K562 (cell line): ENCODE measurements around the gene PUM1. TPM values are rescaled to one million over a fixed set of nuclear protein-coding genes. Genes with fewer than 3 reads are reported as not detected.
A peak's percentile ranks its signal among the peaks of the same experiment; 100 is the strongest.

Experiments
- ATAC-seq: fragments of 200-7000 bp; cut with Tn5 transposase; 3 replicates; pipeline ENCODE4 v1.9.1; 2020; ENCODE audit warnings: moderate library complexity
- BruUV-seq: library from RNA; stranded (reverse); fragments of 400-500 nt; replicated peaks from 2 replicates; lab custom pipeline; 2021; lab: Mats Ljungman, UMichigan
- CTCF ChIA-PET: fragments of 300-600 bp; formaldehyde crosslinking; extraction: SDS; loops from one replicate; lab custom pipeline; 2021; ENCODE audit warnings: low intra/inter-chr PET ratio; lab: Yijun Ruan, JAX
- POLR2A ChIA-PET: fragments of 300-600, 350-650 bp; sonication (Branson Sonifier 250); formaldehyde crosslinking; extraction: SDS; loops from one replicate; lab custom pipeline; 2021; ENCODE audit warnings: antibody characterized with exemption, inconsistent platforms; lab: Yijun Ruan, JAX
- DNase-seq, 4 experiments: peaks; one replicate each; pipeline versions ENCODE4 v3.0.0 to v3.0.0-alpha.2; 2011 to 2018; ENCODE audit warnings: low spot score in 3 of 4, mixed read lengths in 3 of 4; ENCODE audit errors: extremely low read depth in 1 of 4
- FAIRE-seq: peaks from 2 replicates; lab custom pipeline; 2011; peaks lifted over from hg19 to GRCh38; lab: Jason Lieb, UNC
- H2AFZ ChIP-seq: 2 replicates; pipeline ENCODE4 v1.6.0; 2011; ENCODE audit warnings: low read depth, low read length, control low read depth, inconsistent platforms
- H3K27ac ChIP-seq: fragments of 200-600 bp; 3 replicates; pipeline ENCODE4 v1.8.0; 2011; ENCODE audit warnings: low read depth, mild to moderate bottlenecking, control low read depth, inconsistent platforms, low read length, moderate library complexity, mixed read lengths; ENCODE audit errors: extremely low read depth
- H3K27me3 ChIP-seq, 2 experiments: fragments of 300-600 bp in 1 of 2; 2 replicates in 1 of 2; 3 replicates in 1 of 2; pipeline versions ENCODE4 v1.6.0 to v1.8.0; 2011; ENCODE audit warnings: inconsistent platforms in 2 of 2, low read length in 2 of 2, mild to moderate bottlenecking in 1 of 2, mixed read lengths in 1 of 2, moderate library complexity in 1 of 2; ENCODE audit not compliant: control insufficient read depth in 2 of 2, insufficient read depth in 2 of 2
- H3K36me3 ChIP-seq: fragments of 300-600 bp; 3 replicates; pipeline ENCODE4 v1.8.0; 2011; ENCODE audit warnings: mild to moderate bottlenecking, low read length, inconsistent platforms; ENCODE audit not compliant: control insufficient read depth, insufficient read depth
- H3K4me1 ChIP-seq, 2 experiments: fragments of 200-600 bp in 1 of 2; replicated peaks in 1 of 2; 2 replicates in 1 of 2; 3 replicates in 1 of 2; pipeline versions ENCODE4 v1.5.1 to v1.8.0; 2011; ENCODE audit warnings: inconsistent platforms in 2 of 2, low read length in 2 of 2, mild to moderate bottlenecking in 1 of 2, mixed read lengths in 1 of 2, moderate library complexity in 1 of 2; ENCODE audit not compliant: control insufficient read depth in 2 of 2, insufficient read depth in 2 of 2
- H3K4me2 ChIP-seq: 2 replicates; pipeline ENCODE4 v1.6.1; 2011; ENCODE audit warnings: low read length, control low read depth, inconsistent platforms, mixed read lengths; ENCODE audit not compliant: insufficient read depth
- H3K4me3 ChIP-seq: fragments of 200-600 bp; sonication (generic), shearing (Covaris generic); 2 replicates; pipeline ENCODE4 v1.5.1; 2016; ENCODE audit warnings: control low read depth, inconsistent platforms
- H3K79me2 ChIP-seq: fragments of 200-600 bp; 3 replicates; pipeline ENCODE4 v1.8.0; 2011; ENCODE audit warnings: low read length, inconsistent platforms; ENCODE audit not compliant: control insufficient read depth, insufficient read depth
- H3K9ac ChIP-seq, 2 experiments: 2 replicates each; pipeline versions ENCODE4 v1.6.0 to v1.6.1; 2011; ENCODE audit warnings: low read depth in 2 of 2, low read length in 2 of 2, control low read depth in 1 of 2, inconsistent platforms in 1 of 2, mild to moderate bottlenecking in 1 of 2, mixed read lengths in 1 of 2; ENCODE audit not compliant: insufficient read depth in 1 of 2
- H3K9me1 ChIP-seq: one replicate; pipeline ENCODE4 v1.6.0; 2011; ENCODE audit warnings: inconsistent platforms, mild to moderate bottlenecking, low read length, moderate library complexity; ENCODE audit not compliant: control insufficient read depth, insufficient read depth
- H3K9me3 ChIP-seq: replicated peaks from 2 replicates; pipeline ENCODE4 v1.5.1; 2011; ENCODE audit warnings: low read depth, low read length, inconsistent platforms; ENCODE audit not compliant: control insufficient read depth, insufficient read depth
- H4K20me1 ChIP-seq: replicated peaks from 2 replicates; pipeline ENCODE4 v1.6.1; 2011; ENCODE audit warnings: low read length, inconsistent platforms, mixed read lengths; ENCODE audit not compliant: control insufficient read depth, insufficient read depth
- ARID1B ChIP-seq: fragments of 450-650 bp; IDR thresholded peaks from 2 replicates; pipeline ENCODE4 v1.6.1; 2016; ENCODE audit warnings: antibody characterized with exemption, mild to moderate bottlenecking, inconsistent platforms
- FOSL1 ChIP-seq: fragments of 200-800 bp; sonication (Bioruptor generic); conservative IDR thresholded peaks from 2 replicates; pipeline ENCODE4 v1.6.1; 2016; ENCODE audit warnings: missing genetic modification characterization, missing compliant biosample characterization
- HBP1 ChIP-seq: fragments of 450-650 bp; formaldehyde crosslinking; IDR thresholded peaks from 2 replicates; pipeline ENCODE4 v1.4.0; 2022; ENCODE audit warnings: missing genetic modification characterization
- JUND ChIP-seq, 2 experiments: IDR thresholded peaks; 2 replicates in 1 of 2; 3 replicates in 1 of 2; pipeline ENCODE4 v1.6.1; 2011; ENCODE audit warnings: borderline replicate concordance in 2 of 2, low read depth in 2 of 2, low read length in 2 of 2, improper control_type of control experiment in 1 of 2, missing biosample characterization in 1 of 2, missing genetic modification characterization in 1 of 2, missing genetic modification reagents in 1 of 2
- SIX5 ChIP-seq, 2 experiments: IDR thresholded peaks; 2 replicates each; pipeline ENCODE4 v1.6.1; 2011; ENCODE audit warnings: low read length in 2 of 2, borderline replicate concordance in 1 of 2, low read depth in 1 of 2, mild to moderate bottlenecking in 1 of 2, moderate library complexity in 1 of 2; ENCODE audit not compliant: insufficient read depth in 1 of 2
- SUPT5H ChIP-seq: fragments of 450-650 bp; IDR thresholded peaks from 2 replicates; pipeline ENCODE4 v1.6.1; 2016
- WGBS: fragments of 100-300 bp; shearing (Covaris generic); methylation state at CpG from one replicate; pipeline ENCODE4 v1.1.6; 2016; ENCODE audit warnings: low coverage, mixed read lengths; ENCODE audit not compliant: insufficient coverage; ENCODE audit errors: missing lambda C conversion rate; 5-methylcytosine and 5-hydroxymethylcytosine counted together
- in situ Hi-C: fragments of 300-500 bp; cut with MboI; formaldehyde crosslinking; loops from 4 replicates; pipeline ENCODE4 v1.15.0; 2018; ENCODE audit warnings: inconsistent platforms, mixed read lengths
- intact Hi-C: fragments of 100-400 bp; cut with micrococcal nuclease; formaldehyde crosslinking; loops from 2 replicates; pipeline ENCODE4 v1.14.2; 2022
- polyA plus RNA-seq, 8 experiments: library from polyadenylated mRNA; depleted of rRNA in 4 of 8; stranded (reverse) in 5 of 8; unstranded in 3 of 8; fragments of >200 nt; fragmentation: Nextera tagmentation in 2 of 8; fragmentation: Illumina TruSeq in 1 of 8; extraction: Ambion mirVana in 2 of 8; extraction: Trizol in 1 of 8; gene quantifications; 2 replicates each; pipeline versions ENCODE4 v1.2.1 to v1.2.3, GENCODE V29; 2011 to 2014; ENCODE audit warnings: inconsistent platforms in 1 of 8, missing spikeins in 1 of 8
- total RNA-seq, 7 experiments: library from RNA; depleted of rRNA in 6 of 7; stranded (reverse); fragments of >200 nt in 6 of 7; fragmentation: Illumina TruSeq in 2 of 7; extraction: Trizol in 2 of 7; gene quantifications; 2 replicates each; pipeline versions ENCODE4 v1.2.1 to v1.2.3, GENCODE V29; 2011 to 2021; ENCODE audit warnings: low replicate concordance in 1 of 7
- TF ChIP-seq, protein P1 (sequence below), 2 experiments: fragments of 450-650 bp in 1 of 2; sonication (generic) in 1 of 2; formaldehyde crosslinking in 1 of 2; IDR thresholded peaks in 1 of 2; conservative IDR thresholded peaks in 1 of 2; 2 replicates each; pipeline versions ENCODE4 v1.6.1 to v1.8.1; 2016 to 2023; ENCODE audit warnings: mild to moderate bottlenecking in 2 of 2, moderate library complexity in 2 of 2, inconsistent platforms in 1 of 2, missing genetic modification reagents in 1 of 2

PUM1 gene
- total and polyA plus RNA-seq, 9 of the 15 experiments (the other 6 are each of a cell fraction or from before 2014, with no cell fraction given), result 37.7 to 104 (median 55.7) TPM

DNA sequence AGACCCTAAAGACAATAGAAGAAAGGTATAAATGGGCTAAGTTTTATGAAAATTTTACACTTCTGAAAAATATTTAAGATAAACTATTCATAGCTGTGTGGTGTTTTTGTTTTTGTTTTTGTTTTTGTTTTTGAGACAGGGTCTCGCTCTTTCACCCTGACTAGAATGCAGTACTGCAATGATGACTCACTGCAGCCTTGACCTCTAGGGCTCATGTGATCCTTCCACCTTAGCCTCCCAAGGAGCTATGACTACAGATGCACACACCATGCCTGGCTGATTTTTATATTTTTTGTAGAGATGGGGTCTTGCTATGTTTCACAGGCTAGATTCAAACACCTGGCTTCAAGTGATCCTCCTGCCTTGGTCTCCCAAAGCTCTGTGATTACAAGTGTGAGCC, 66.6 kb downstream of the PUM1 start:
- intact Hi-C loops (no loop called here), in situ Hi-C loops (no loop called here)
- Histone ChIP-seq H3K79me2 (peaks cover 88% of the 10 kb centered on the region), H3K27ac (no peak overlapping the region), H3K9me1 (no peaks in the 10 kb centered on the region), H4K20me1 (0 out of 2 replicates have a peak, but pooled peaks cover 3% of the 10 kb centered on the region), H3K4me1 (no peaks in the 10 kb centered on the region), H2AFZ (no peak overlapping the region), H3K4me3 (no peak overlapping the region), H3K9me3 (no peaks in the 10 kb centered on the region), H3K4me2 (no peak overlapping the region), H3K27me3 (no peaks in the 10 kb centered on the region), H3K9ac (no peak overlapping the region), H3K36me3 (peaks cover 89% of the 10 kb centered on the region)
- ChIA-PET CTCF (no interaction called here), POLR2A (interaction anchor here (0.7 to 1.4 kb wide), 5 partner anchors 9 to 68 kb away, joined by 3 to 5 read pairs (median 3); no protein-coding TSS in a partner anchor)
- BruUV-seq, result no TSS peak
- ATAC-seq (peak; percentile 65), DNase-seq (peak in 1 of 4 experiments; percentile 30), FAIRE-seq (no peak)
- WGBS, result 90% methylated on average over 1 of the region's 1 CpG
- TF ChIP-seq ARID1B, result 0 out of 2 replicates have a peak, but pooled peaks have one; percentile 17
- TF ChIP-seq SIX5 (IDR thresholded peaks at IDR 0.05; ENCODE audit: borderline replicate concordance in 1 of 2, insufficient read depth in 1 of 2, low read depth in 1 of 2, low read length in 2 of 2), result no peak
- TF ChIP-seq HBP1, result no peak
- 0 out of 2 replicates have a peak, but pooled peaks have one; percentile 32 for TF ChIP-seq SUPT5H
- TF ChIP-seq JUND (IDR thresholded peaks at IDR 0.05; ENCODE audit: borderline replicate concordance, low read depth, low read length), result peak; percentile 79; the same call in 1 of the 2 replicates
- TF ChIP-seq JUND (tag; IDR thresholded peaks at IDR 0.05; ENCODE audit: borderline replicate concordance, low read depth, low read length), result peak; percentile 47; the same call in 1 of the 3 replicates
- TF ChIP-seq FOSL1 (tag), result peak; percentile 59
- TF ChIP-seq, protein P1, sequence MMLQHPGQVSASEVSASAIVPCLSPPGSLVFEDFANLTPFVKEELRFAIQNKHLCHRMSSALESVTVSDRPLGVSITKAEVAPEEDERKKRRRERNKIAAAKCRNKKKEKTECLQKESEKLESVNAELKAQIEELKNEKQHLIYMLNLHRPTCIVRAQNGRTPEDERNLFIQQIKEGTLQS (IDR thresholded peaks at IDR 0.05), result peak; percentile 75
- TF ChIP-seq, protein P1 (CRISPR knock-in tag; conservative IDR thresholded peaks at IDR 0.05), result no peak
